HG03280 (cell line): ENCODE measurements around the gene EIF4G3.

Experiments used
- ATAC-seq: cut with Tn5 transposase; IDR thresholded peaks from one replicate; pipeline ENCODE4 v1.9.1; 2021; ENCODE audit warnings: mild to moderate bottlenecking, moderate library complexity; ENCODE audit not compliant: unreplicated experiment

The EIF4G3 gene

GRCh38 chr1:20999525-21000244 is 177.0 kb downstream of the EIF4G3 start:
- no peak for ATAC-seq

- no peak for ATAC-seq
Measured at GRCh38 chr1:20998826-20999225, 177.9 kb downstream of the EIF4G3 start.

GRCh38 chr1:20997602-20998224 is 179.0 kb downstream of the EIF4G3 start:
- ATAC-seq, result no peak

- ATAC-seq, result no peak
Measured at GRCh38 chr1:20996554-20996953, 180.1 kb downstream of the EIF4G3 start.

- no peak for ATAC-seq
Measured at GRCh38 chr1:20993716-20994575, 182.8 kb downstream of the EIF4G3 start.

GRCh38 chr1:20992322-20993056 is 184.2 kb downstream of the EIF4G3 start:
- no peak for ATAC-seq

GRCh38 chr1:20988943-20989342 is 187.8 kb downstream of the EIF4G3 start:
- ATAC-seq, result no peak

- ATAC-seq, result no peak
Measured at GRCh38 chr1:20987831-20988825, 188.6 kb downstream of the EIF4G3 start.

GRCh38 chr1:20983297-20983889 is 193.3 kb downstream of the EIF4G3 start:
- ATAC-seq, result no peak

- ATAC-seq, result no peak
Measured at GRCh38 chr1:20982316-20982715, 194.4 kb downstream of the EIF4G3 start.

- no peak for ATAC-seq
Measured at GRCh38 chr1:20981915-20982314, 194.8 kb downstream of the EIF4G3 start.

GRCh38 chr1:20980051-20980450 is 196.6 kb downstream of the EIF4G3 start:
- no peak for ATAC-seq

GRCh38 chr1:20978413-20978812 is 198.3 kb downstream of the EIF4G3 start:
- no peak for ATAC-seq

- ATAC-seq, result no peak
Measured at GRCh38 chr1:20975668-20976067, 201.0 kb downstream of the EIF4G3 start.

- ATAC-seq, result no peak
Measured at GRCh38 chr1:20974951-20975350, 201.7 kb downstream of the EIF4G3 start.

- no peak for ATAC-seq
Measured at GRCh38 chr1:20974069-20974468, 202.6 kb downstream of the EIF4G3 start.

GRCh38 chr1:20972855-20973254 is 203.8 kb downstream of the EIF4G3 start:
- ATAC-seq, result no peak

GRCh38 chr1:20964540-20965484 is 211.9 kb downstream of the EIF4G3 start:
- peak; percentile 78 for ATAC-seq
